ENCODE measurements around the gene RPL31. TPM values are rescaled to one million over a fixed set of nuclear protein-coding genes. Genes with fewer than 3 reads are reported as not detected.

The RPL31 gene
- total RNA-seq, 1 donor from 2014 or later = 1,439 TPM

DNA sequence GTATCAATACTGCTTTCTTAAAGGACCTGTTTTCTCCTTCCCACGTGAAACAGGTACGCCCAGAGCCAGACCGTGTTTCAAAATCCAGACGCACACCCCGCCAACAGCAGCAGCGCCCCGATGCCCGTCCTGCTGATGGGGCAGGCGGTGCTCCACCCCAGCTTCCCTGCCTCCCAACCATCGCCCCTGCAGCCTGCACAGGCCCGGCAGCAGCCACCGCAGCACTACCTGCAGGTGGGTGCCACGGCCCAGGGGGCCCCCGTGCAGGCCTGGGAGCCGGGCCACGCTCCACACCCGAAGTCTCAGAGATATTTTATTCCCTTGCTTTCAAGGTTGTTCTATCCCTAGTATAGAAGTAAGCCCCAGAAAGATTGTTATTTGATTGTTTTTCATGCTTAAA lies 8.8 kb upstream of the RPL31 start:
- H3K4me1 Mint-ChIP-seq = no peaks in the 10 kb centered on the region
- TF ChIP-seq, protein P1, sequence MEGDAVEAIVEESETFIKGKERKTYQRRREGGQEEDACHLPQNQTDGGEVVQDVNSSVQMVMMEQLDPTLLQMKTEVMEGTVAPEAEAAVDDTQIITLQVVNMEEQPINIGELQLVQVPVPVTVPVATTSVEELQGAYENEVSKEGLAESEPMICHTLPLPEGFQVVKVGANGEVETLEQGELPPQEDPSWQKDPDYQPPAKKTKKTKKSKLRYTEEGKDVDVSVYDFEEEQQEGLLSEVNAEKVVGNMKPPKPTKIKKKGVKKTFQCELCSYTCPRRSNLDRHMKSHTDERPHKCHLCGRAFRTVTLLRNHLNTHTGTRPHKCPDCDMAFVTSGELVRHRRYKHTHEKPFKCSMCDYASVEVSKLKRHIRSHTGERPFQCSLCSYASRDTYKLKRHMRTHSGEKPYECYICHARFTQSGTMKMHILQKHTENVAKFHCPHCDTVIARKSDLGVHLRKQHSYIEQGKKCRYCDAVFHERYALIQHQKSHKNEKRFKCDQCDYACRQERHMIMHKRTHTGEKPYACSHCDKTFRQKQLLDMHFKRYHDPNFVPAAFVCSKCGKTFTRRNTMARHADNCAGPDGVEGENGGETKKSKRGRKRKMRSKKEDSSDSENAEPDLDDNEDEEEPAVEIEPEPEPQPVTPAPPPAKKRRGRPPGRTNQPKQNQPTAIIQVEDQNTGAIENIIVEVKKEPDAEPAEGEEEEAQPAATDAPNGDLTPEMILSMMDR (conservative IDR thresholded peaks at IDR 0.05) = no peak
- H3K27ac Mint-ChIP-seq (ENCODE audit: unreplicated experiment) = no peak overlapping the region
- H3K9me3 Mint-ChIP-seq = no peaks in the 10 kb centered on the region
- no peak for DNase-seq (ENCODE audit: low read depth, low spot score)
- H3K27me3 Mint-ChIP-seq (ENCODE audit: low read depth) = no peaks in the 10 kb centered on the region
- H3K36me3 Mint-ChIP-seq (ENCODE audit: low read depth) = no peaks in the 10 kb centered on the region
- H3K4me3 Mint-ChIP-seq = no peak overlapping the region

DNA sequence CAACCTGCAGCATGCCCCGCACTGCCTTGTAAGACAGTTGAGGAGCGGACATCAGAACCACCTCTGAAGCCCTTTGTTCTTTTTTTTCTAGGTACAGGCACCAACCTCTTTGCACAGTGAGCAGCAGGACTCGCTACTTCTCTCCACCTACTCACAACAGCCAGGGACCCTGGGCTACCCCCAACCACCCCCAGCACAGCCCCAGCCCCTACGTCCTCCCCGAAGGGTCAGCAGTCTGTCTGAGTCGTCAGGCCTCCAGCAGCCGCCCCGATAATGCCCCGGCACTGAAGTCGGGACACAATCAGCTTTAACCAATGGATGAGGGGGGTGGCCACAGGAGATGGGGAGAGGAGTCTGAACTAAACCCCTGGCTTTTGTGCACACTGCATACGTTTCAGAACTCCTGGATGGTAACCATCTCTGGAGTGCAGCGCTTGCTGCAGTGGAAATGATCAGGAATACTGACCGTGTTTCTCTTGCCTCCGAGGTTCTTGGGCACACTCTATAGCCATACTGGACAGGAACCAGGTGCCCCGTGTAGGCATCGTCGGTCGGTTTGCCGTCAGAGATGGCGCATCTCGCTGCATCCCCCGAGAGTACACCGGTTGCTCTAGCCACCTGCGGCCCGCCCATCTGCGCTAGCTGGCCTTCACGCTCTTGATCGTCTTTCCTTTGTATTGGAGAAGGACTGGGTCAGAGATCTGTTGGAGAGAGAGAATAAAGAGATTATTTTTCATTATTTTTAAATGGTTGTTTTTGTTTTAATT lies 6.6 kb upstream of the RPL31 start:
- no peak for DNase-seq (ENCODE audit: low read depth, low spot score)
- Mint-ChIP-seq H3K9me3 (no peaks in the 10 kb centered on the region), H3K4me1 (no peaks in the 10 kb centered on the region), H3K4me3 (no peak overlapping the region), H3K36me3 (ENCODE audit: low read depth) (no peaks in the 10 kb centered on the region), H3K27me3 (ENCODE audit: low read depth) (no peaks in the 10 kb centered on the region), H3K27ac (ENCODE audit: unreplicated experiment) (peak overlapping the region; percentile 27)
- TF ChIP-seq, protein P1 (conservative IDR thresholded peaks at IDR 0.05) = no peak

DNA sequence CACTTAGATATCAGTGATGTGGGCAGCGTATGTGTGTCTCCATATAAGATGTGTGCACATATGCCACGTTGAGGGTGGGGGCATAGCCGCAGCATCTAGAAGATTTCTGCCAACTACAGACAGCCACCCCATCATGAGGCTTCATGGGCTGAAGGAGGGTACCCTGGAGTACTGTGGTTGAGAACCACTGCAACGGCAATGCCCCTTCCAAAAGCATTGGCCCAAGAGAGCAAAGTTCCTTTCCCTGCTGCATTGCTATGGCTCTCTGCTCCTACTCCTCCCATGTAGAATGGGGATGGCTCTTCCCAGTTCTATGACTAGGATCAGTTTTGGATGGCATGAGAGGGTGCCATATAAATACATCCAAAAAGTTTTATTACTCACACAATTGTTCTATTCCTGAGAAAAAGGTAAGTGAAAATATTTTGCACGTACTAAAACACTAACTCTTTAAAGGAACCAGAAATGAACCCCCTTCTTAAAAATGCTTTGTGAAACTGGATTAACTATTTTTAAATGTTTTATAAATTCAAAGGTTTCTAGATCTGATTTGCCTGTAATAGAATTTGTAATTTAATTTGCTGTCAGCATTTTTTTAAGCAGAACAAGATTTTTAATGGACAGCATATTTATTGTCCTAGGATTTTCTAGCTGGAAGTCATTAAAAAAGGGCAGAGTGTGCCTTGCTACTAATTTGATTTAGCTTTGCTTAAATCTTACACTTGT lies 4.4 kb upstream of the RPL31 start:
- peaks cover 2% of the 10 kb centered on the region for H3K36me3 Mint-ChIP-seq (ENCODE audit: low read depth)
- TF ChIP-seq, protein P1 (conservative IDR thresholded peaks at IDR 0.05) = no peak
- H3K4me3 Mint-ChIP-seq = no peak overlapping the region
- H3K4me1 Mint-ChIP-seq = peaks cover 9% of the 10 kb centered on the region
- H3K27ac Mint-ChIP-seq (ENCODE audit: unreplicated experiment) = no peak overlapping the region
- no peak for DNase-seq (ENCODE audit: low read depth, low spot score)
- H3K9me3 Mint-ChIP-seq = peaks cover 2% of the 10 kb centered on the region
- H3K27me3 Mint-ChIP-seq (ENCODE audit: low read depth) = peaks cover 5% of the 10 kb centered on the region

DNA sequence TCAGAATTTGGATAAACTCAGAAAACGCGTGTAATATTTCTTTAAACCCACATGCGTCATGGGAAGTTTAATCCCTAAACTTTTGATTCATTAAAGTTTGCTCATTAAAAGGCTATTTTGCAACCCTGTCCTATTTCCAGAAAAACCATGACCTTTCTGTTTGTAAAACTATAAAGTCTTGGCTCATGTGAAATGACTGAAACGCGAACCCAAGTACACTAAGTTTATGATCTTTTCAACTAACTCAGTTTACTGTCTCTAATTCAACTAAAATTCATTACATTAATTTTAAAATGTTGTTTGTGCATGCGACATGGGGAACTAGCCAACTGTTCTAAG lies 3.9 kb upstream of the RPL31 start:
- Mint-ChIP-seq H3K4me3 (no peak overlapping the region), H3K27me3 (ENCODE audit: low read depth) (peaks cover 5% of the 10 kb centered on the region), H3K27ac (ENCODE audit: unreplicated experiment) (no peak overlapping the region), H3K36me3 (ENCODE audit: low read depth) (peaks cover 6% of the 10 kb centered on the region), H3K4me1 (peaks cover 15% of the 10 kb centered on the region), H3K9me3 (peaks cover 2% of the 10 kb centered on the region)
- TF ChIP-seq, protein P1 (conservative IDR thresholded peaks at IDR 0.05) = no peak
- no peak for DNase-seq (ENCODE audit: low read depth, low spot score)

DNA sequence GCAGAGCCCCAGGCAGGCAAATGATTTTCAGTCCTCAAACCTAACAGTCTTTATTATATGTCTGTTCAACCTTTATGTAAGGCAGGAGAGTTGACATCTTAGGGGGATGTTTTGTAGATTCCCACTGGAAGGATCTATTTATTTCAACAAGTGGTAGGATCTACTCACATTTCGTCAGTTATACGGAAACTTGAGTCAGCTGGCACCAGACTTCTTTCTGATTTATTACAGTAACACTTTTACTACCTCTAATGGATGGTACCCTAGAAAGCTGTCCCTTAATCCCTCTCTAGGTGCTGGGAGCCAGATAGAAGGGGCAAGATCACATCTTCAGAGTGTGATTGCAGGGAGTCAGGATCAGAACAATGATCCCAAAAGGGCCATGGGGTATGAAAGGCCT lies 2.1 kb upstream of the RPL31 start:
- Mint-ChIP-seq H3K4me3 (peak overlapping the region; percentile 84), H3K9me3 (peaks cover 2% of the 10 kb centered on the region), H3K36me3 (ENCODE audit: low read depth) (peaks cover 24% of the 10 kb centered on the region), H3K4me1 (peaks cover 32% of the 10 kb centered on the region), H3K27ac (ENCODE audit: unreplicated experiment) (no peak overlapping the region), H3K27me3 (ENCODE audit: low read depth) (peaks cover 5% of the 10 kb centered on the region)
- no peak for DNase-seq (ENCODE audit: low read depth, low spot score)
- TF ChIP-seq, protein P1 (conservative IDR thresholded peaks at IDR 0.05) = no peak
